Bone marrow (tissue), 2 donors: ENCODE data around the gene RBP3.

ENCODE experiments used
- DNase-seq, 2 donors: peaks; one replicate each; lab custom pipeline; 2025; lab: John Stamatoyannopoulos, UW

The RBP3 gene

DNA sequence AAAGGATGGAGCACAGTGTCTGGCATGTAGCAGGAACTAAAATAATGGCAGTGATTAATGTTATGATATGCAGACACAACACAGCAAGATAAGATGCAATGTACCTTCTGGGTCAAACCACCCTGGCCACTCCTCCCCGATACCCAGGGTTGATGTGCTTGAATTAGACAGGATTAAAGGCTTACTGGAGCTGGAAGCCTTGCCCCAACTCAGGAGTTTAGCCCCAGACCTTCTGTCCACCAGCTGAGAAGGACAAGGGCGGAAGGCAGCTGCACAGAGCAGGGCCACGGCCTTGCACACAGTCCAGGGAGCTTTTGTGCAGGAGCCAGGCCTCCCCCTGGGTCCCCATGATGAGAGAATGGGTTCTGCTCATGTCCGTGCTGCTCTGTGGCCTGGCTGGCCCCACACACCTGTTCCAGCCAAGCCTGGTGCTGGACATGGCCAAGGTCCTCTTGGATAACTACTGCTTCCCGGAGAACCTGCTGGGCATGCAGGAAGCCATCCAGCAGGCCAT is at the start of gene RBP3:
RBP3 (plus strand) TSS at position 226 of the 514 bp plus-strand sequence; CDS start at position 348, 122 bp downstream.
- DNase-seq: no peak

DNA sequence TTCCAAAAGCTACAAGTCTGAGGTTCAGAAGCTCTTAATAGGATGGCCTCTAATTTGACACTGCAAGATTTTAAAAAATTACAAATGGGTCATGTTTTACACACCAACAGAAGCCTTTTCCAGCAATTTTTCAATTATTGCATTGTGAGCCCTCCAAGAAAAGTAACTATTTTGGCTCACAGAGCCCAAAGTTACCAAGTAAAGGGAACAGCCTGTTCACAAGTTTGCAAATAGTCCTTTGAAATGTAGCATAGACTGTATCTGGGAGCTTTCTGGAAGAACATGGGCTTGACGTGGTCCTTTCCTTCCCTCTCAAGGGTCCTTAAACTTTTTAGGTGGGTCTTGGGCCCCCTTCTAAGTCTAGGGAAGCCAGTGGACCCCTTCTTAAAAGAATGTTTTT is 49.4 kb upstream of the RBP3 start:
- no peak for DNase-seq

- DNase-seq: no peak
Observed at GRCh38 chr10:47299611-47300428, 48.3 kb upstream of the RBP3 start, which contains the start of gene GDF10. TSS of gene GDF10 (plus strand) at chr10:47300197. CDS start at chr10:47300652, 455 bp downstream.

- no peak for DNase-seq
Observed at GRCh38 chr10:47300429-47300931, 47.7 kb upstream of the RBP3 start.

DNA sequence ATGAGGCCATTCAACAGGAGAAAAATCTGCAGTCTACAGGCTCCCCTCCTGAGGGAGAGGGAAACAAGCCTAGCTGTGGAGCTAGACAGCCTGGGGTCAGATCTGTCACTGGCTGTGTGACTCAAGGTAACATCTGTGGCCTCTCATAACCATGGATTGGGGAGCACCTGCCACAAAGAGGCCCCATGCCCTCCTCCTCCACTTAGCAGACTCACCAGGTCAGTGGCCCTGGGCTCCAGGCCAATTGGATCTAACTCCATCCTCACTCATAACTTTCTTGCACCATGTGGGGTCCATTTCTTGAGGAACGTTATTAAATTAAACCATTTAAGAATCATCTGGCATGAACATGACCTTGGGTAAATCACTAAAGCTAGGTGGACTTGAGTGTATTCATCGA is 46.3 kb upstream of the RBP3 start:
- no peak for DNase-seq

DNA sequence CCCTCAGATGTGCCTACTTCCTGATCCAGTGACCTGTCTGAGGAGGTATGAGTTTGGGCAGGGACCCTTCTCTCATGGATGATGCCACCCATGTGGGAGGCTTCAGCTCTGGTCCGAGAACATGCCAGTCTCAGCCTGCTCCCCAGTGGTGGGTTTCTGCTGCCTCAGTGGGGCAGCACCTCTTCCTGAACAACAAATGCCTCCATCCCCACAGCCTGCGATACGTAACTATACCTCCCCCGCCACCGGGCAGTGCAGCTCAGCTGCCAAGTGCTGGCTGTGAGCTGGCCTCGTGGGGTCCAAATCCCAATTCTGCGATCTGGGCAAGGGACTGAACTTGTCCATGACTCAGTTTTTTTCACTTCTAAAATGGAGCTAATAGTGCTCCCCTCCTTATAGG is 45.1 kb upstream of the RBP3 start:
- DNase-seq: no peak

DNA sequence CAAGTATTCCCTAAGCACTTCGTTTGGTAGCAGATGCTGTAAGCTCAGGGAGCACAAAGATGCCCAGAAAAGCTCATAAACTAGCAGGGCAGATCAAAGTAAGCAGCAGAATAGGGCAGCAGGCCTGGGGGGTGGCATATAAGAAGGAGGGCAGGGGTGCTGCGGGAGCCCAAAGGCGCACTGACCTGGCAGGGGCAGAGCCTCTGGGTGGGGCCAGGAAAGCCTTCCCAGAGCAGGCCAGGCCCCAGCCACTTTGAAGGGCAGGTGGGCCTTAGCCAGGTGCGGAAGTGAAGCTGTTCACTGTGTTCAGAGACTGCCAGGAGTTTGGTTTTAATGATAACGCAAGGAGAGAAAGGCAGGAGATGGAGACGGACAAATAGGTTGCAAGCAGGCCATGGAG is 44.3 kb upstream of the RBP3 start:
- DNase-seq: no peak

DNA sequence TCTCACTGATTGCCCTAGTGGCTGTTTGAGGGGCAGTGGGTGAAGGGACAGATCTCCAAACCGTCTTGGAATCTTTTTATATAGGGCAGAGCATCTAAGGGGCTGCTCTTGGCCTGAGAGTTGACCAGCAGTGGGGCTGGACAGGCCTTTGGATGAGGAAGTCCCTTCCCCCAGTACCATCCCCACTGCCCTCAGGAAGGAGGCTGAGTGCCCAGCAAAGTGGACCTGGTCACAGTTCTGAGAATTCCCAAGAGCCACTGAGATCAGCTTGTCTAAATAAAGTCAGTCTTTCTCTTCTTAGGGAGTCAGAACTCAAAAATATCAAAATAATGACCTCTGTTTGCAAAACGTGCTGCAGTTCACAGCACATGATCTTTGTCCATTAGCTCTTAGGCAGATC is 42.6 kb upstream of the RBP3 start:
- DNase-seq: no peak

DNA sequence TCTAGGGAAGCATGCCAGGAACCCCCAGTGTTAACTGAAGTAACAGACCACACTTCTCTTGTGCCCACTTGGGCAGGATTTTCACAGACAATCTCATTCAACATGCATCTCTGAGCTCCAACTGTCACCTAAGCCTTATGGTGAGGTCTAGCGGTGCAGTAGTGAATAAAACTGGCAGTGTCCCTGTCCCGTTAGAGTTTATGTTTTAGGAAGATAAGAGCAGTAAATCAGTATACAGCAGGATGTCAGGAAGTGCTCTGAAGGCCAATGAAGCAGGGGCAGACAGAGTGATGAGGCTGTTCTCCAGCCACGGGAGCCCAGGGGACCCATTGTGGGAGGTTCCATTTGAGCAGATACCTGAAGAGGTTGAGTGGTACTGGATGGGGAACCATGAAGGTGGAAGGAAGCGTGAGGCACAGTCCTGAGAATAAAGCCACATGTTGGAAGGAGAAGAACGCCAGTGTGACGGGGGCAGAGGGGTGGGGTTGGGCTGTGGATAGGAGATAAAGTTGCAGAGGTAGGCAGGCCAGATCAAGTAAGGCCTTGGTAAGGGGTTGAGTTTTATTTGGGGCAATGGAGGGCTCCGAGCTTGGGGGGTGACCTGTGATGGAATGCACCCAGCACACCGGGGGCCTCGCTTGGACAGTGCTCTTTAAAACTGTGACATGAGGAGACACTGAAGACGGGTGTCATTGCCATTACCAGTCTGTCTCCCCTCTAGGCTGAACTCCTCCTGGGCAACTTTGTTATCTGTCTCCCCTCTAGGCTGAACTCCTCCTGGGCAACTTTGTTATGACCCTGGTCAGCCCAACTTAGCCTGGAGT is 41.6 kb upstream of the RBP3 start:
- DNase-seq: no peak

DNA sequence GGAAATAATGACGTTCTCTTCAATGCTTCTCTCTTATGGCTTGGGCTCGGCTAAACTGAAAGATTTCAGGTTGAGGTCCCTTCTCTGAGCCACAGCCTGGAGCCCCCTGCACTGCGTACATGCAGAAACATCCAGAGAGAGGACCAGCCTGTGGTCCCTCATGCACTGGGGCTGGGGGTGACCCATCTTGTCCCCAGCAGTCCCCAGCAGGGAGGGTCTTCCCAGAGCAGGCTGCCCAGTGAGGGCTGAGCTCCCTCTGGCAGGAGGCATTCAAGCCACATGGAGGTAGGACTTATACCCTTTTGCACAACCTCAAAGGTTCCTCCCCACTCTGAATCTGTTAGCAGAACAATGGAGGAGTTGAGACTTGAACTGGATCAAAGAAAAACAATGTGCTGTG is 40.8 kb upstream of the RBP3 start:
- no peak for DNase-seq

- no peak for DNase-seq
Observed at GRCh38 chr10:47308775-47309174, 39.4 kb upstream of the RBP3 start.

DNA sequence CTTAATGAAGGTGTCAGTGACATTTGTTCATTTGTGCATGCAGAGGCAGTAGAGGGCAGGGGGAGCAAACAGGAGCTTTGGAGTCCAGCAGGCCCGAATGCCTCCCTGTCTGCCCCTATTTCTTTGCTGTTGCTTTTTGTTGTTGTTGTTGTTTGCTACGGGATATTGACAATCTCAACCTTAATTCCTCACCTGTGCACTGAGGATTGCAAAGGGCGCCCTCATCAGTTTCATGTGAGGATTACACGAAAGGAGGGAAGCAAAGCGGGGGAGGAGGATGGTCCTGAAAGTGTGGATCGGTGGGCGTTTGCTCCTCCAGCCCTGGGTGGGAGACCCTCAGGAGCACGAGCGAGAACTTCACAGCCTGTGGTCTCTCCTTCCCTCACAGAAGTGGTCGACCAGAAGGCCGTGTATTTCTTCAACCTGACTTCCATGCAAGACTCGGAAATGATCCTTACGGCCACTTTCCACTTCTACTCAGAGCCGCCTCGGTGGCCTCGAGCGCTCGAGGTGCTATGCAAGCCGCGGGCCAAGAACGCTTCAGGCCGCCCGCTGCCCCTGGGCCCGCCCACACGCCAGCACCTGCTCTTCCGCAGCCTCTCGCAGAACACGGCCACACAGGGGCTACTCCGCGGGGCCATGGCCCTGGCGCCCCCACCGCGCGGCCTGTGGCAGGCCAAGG is 38.6 kb upstream of the RBP3 start:
- no peak for DNase-seq

GRCh38 chr10:47310090-47310505 is 38.1 kb upstream of the RBP3 start:
- no peak for DNase-seq

DNA sequence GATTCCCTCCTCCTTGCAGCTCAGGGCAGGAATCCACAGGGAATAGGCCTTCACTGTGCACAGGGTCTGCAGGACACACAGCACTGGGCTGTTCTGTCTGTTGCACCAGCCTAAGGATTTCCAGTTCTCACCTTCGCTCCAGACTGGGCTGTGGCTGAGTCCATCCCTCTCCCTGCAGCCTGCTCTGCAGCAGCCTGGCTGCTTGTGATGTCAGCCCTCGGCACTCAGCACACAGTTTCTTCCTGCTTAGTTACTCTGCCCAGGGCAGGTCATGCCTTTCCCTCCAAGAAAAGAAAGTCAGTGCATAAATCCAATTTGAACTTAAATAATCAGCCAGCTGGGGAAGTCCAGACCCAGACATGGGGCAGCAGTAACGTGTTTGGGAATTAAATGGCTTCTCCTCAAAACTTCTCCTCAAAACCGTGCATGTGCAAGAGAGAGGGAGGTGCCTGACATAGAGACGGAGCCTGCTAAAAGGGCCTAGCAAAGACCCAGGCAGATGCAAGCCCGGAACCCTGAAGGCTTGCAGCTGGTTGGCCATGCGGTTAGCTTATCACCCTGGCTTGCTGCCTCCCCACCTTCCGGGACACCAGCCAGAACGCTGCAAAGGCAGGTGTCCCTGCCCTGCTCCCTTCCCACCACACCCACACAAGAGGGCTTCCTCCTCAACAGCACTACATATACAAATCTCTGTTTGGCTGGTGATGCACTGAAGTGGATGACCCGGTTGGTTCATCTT is 36.8 kb upstream of the RBP3 start:
- DNase-seq: no peak

GRCh38 chr10:47311932-47312662 is 36.1 kb upstream of the RBP3 start:
- DNase-seq: peak; percentile 32 to 42

DNA sequence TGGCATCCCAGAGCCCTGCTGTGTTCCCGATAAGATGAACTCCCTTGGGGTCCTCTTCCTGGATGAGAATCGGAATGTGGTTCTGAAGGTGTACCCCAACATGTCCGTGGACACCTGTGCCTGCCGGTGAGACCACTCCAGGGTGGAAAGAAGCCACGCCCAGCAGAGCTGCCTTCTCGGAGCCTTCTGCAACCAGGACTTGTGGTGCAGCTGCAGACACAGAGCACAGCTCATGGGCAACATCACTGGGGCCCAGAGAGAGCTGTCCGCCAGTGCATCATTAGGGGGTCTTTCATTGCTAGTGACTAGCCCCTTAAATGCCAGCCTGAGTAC is 35.5 kb upstream of the RBP3 start:
- no peak for DNase-seq

GRCh38 chr10:47314416-47314970 is 33.7 kb upstream of the RBP3 start:
- DNase-seq: no peak

DNA sequence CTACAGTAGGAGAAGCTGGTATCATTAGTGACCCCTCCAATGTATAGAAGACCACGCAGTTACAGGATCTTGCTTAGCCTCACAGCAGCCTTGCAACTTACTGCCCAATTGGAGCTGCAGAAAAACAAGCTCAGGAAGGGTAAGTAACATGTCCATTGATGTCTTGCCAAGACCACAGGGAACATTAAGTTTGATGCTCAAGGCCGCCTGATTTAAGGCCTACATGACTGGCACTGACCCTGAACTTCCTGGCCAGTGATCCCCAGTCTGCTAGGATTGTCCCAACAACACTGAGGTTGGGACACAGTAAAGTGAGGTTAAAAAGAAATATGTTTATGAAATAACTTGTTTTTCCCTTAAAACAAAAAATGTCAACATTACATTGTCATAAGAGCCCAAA is 32.7 kb upstream of the RBP3 start:
- no peak for DNase-seq

DNA sequence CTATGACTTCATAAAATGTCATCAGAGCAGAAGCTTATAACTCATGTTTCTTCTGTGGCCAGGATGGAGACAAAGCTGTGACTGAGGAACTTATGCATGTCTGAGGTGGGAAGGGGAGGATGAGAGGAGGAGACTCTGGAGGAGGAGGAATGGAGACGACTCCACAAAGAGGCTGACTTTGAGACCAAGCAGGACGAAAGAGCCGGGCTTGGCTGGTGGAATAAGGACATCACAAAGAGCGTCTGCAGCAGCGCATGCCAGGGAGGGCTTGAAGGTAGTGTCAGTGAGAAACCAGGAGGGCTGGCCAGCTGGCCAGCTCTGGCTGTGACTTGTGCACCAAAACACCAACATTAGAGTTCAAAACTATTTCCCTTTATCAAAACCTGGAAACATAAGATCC is 32.0 kb upstream of the RBP3 start:
- no peak for DNase-seq

DNA sequence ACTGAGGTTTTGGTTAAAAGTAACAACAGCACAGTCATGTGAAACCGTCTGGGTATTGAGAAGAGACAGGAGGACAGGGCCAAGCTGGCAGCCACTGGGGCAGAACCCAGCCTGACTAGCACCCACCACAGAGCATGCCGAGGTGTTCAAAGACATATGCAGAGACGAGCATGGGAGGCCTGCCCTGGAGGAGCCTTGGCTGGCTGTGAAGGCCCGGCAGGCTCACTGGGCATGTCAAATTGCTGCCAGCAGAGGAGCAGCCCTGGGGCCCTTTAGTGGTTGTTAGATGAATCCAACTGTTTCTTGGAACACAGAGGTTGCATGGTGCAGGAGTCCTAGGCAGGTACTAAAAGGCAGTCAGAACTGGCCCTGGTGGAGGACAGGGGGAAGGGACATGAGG is 30.9 kb upstream of the RBP3 start:
- DNase-seq: no peak

- no peak for DNase-seq
Observed at GRCh38 chr10:47318706-47319105, 29.5 kb upstream of the RBP3 start.
